ENCODE measurements around the gene C2CD2L. TPM values are rescaled to one million over a fixed set of nuclear protein-coding genes. Genes with fewer than 3 reads are reported as not detected.

The C2CD2L gene
- total and polyA plus RNA-seq, 2 of the 13 experiments (the other 11 are each of a cell fraction or from before 2014, with no cell fraction given): 3.7 to 5.5 TPM

DNA sequence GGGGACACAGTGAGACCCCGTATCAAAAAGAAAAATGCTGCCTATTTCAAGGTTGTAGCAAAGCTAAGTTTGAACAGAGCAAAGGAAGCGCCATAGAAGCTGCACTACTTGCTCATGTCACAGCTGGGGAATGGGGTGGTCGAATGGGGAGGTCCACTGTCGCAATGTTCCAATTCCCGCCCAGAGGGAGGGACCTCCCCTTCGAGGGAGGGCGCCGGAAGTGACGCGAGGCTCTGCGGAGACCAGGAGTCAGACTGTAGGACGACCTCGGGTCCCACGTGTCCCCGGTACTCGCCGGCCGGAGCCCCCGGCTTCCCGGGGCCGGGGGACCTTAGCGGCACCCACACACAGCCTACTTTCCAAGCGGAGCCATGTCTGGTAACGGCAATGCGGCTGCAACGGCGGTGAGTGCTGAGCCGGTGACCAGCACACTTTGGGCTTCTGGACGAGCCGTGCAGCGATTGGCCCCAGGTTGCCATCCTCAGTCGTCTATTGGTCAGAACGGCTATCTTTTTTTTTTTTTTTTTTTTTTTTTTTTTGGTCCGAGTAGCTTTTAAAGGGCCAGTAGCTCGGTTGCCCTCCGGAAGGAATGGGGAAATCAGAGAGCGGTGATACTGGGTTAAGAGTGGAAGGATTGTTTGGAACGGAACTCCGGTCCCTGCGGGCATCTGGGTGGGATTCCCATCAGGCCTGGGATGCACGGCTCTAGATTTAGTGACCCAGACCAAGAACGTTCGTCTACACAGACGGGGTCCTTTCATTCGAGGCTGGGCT, 22.3 kb upstream of the C2CD2L start, which contains the start of gene HMBS (continued):
- TF ChIP-seq, protein P1, sequence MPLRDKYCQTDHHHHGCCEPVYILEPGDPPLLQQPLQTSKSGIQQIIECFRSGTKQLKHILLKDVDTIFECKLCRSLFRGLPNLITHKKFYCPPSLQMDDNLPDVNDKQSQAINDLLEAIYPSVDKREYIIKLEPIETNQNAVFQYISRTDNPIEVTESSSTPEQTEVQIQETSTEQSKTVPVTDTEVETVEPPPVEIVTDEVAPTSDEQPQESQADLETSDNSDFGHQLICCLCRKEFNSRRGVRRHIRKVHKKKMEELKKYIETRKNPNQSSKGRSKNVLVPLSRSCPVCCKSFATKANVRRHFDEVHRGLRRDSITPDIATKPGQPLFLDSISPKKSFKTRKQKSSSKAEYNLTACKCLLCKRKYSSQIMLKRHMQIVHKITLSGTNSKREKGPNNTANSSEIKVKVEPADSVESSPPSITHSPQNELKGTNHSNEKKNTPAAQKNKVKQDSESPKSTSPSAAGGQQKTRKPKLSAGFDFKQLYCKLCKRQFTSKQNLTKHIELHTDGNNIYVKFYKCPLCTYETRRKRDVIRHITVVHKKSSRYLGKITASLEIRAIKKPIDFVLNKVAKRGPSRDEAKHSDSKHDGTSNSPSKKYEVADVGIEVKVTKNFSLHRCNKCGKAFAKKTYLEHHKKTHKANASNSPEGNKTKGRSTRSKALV (CRISPR knock-in tag; IDR thresholded peaks at IDR 0.05): no peak
- TF ChIP-seq, protein P2, sequence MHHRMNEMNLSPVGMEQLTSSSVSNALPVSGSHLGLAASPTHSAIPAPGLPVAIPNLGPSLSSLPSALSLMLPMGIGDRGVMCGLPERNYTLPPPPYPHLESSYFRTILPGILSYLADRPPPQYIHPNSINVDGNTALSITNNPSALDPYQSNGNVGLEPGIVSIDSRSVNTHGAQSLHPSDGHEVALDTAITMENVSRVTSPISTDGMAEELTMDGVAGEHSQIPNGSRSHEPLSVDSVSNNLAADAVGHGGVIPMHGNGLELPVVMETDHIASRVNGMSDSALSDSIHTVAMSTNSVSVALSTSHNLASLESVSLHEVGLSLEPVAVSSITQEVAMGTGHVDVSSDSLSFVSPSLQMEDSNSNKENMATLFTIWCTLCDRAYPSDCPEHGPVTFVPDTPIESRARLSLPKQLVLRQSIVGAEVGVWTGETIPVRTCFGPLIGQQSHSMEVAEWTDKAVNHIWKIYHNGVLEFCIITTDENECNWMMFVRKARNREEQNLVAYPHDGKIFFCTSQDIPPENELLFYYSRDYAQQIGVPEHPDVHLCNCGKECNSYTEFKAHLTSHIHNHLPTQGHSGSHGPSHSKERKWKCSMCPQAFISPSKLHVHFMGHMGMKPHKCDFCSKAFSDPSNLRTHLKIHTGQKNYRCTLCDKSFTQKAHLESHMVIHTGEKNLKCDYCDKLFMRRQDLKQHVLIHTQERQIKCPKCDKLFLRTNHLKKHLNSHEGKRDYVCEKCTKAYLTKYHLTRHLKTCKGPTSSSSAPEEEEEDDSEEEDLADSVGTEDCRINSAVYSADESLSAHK (CRISPR knock-in tag; IDR thresholded peaks at IDR 0.05; ENCODE audit: borderline replicate concordance): no peak
- TF ChIP-seq XRCC5 (optimal IDR thresholded peaks at IDR 0.05; ENCODE audit: low read length) (peak; percentile 58), HOXD1 (CRISPR knock-in tag; IDR thresholded peaks at IDR 0.05) (no peak; the same call in 1 of the 2 replicates), TCF7L2 (IDR thresholded peaks at IDR 0.05; ENCODE audit: low read depth, low read length) (no peak), MYC (CRISPR knock-in tag; IDR thresholded peaks at IDR 0.05; ENCODE audit: borderline replicate concordance) (peak; percentile 93; the same call in 1 of the 2 replicates), NPAS2 (CRISPR knock-in tag; IDR thresholded peaks at IDR 0.05; ENCODE audit: borderline replicate concordance) (no peak), CBFB (CRISPR knock-in tag; IDR thresholded peaks at IDR 0.05) (peak; percentile 6; the same call in 1 of the 2 replicates), ERF (CRISPR knock-in tag; IDR thresholded peaks at IDR 0.05) (peak; percentile 41), ZNF670 (CRISPR knock-in tag; IDR thresholded peaks at IDR 0.05; ENCODE audit: borderline replicate concordance) (no peak), TAF15 (IDR thresholded peaks at IDR 0.05; ENCODE audit: low read depth, low read length, poor library complexity, severe bottlenecking) (no peak), ATF7 (IDR thresholded peaks at IDR 0.05) (no peak), ATF7 (CRISPR knock-in tag; IDR thresholded peaks at IDR 0.05) (peak; percentile 57; the same call in 1 of the 2 replicates), ZNF331 (CRISPR knock-in tag; IDR thresholded peaks at IDR 0.05) (peak; percentile 61; the same call in 1 of the 2 replicates), CHCHD3 (CRISPR knock-in tag; IDR thresholded peaks at IDR 0.05) (no peak), CAMTA2 (CRISPR knock-in tag; IDR thresholded peaks at IDR 0.05; ENCODE audit: borderline replicate concordance) (0 out of 2 replicates have a peak, but pooled peaks have one; percentile 35), ZNF746 (CRISPR knock-in tag; IDR thresholded peaks at IDR 0.05) (peak; percentile 95), ZNF30 (CRISPR knock-in tag; IDR thresholded peaks at IDR 0.05) (no peak), MXI1 (IDR thresholded peaks at IDR 0.05; ENCODE audit: borderline replicate concordance, low read depth, low read length) (peak; percentile 81; the same call in 1 of the 3 replicates)
- TF ChIP-seq, protein P3, sequence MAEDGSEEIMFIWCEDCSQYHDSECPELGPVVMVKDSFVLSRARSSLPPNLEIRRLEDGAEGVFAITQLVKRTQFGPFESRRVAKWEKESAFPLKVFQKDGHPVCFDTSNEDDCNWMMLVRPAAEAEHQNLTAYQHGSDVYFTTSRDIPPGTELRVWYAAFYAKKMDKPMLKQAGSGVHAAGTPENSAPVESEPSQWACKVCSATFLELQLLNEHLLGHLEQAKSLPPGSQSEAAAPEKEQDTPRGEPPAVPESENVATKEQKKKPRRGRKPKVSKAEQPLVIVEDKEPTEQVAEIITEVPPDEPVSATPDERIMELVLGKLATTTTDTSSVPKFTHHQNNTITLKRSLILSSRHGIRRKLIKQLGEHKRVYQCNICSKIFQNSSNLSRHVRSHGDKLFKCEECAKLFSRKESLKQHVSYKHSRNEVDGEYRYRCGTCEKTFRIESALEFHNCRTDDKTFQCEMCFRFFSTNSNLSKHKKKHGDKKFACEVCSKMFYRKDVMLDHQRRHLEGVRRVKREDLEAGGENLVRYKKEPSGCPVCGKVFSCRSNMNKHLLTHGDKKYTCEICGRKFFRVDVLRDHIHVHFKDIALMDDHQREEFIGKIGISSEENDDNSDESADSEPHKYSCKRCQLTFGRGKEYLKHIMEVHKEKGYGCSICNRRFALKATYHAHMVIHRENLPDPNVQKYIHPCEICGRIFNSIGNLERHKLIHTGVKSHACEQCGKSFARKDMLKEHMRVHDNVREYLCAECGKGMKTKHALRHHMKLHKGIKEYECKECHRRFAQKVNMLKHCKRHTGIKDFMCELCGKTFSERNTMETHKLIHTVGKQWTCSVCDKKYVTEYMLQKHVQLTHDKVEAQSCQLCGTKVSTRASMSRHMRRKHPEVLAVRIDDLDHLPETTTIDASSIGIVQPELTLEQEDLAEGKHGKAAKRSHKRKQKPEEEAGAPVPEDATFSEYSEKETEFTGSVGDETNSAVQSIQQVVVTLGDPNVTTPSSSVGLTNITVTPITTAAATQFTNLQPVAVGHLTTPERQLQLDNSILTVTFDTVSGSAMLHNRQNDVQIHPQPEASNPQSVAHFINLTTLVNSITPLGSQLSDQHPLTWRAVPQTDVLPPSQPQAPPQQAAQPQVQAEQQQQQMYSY (CRISPR knock-in tag; IDR thresholded peaks at IDR 0.05): no peak
- TF ChIP-seq, protein P4, sequence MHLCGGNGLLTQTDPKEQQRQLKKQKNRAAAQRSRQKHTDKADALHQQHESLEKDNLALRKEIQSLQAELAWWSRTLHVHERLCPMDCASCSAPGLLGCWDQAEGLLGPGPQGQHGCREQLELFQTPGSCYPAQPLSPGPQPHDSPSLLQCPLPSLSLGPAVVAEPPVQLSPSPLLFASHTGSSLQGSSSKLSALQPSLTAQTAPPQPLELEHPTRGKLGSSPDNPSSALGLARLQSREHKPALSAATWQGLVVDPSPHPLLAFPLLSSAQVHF (CRISPR knock-in tag; IDR thresholded peaks at IDR 0.05): no peak

Measured in HepG2 (cell line).